B cell (primary cell): Measurements from ENCODE around the gene UBAC2.

Experiments used
- CTCF ChIP-seq: fragments of 200-600 bp; IDR thresholded peaks from one replicate; pipeline ENCODE4 v1.8.0; 2022; ENCODE audit warnings: antibody characterized with exemption, mild to moderate bottlenecking
- EZH2 ChIP-seq: IDR thresholded peaks from 2 replicates; pipeline ENCODE4 v1.6.1; 2012; ENCODE audit warnings: borderline replicate concordance, low read depth, mild to moderate bottlenecking, moderate library complexity, low read length; ENCODE audit not compliant: insufficient read depth, poor library complexity, severe bottlenecking

GRCh38 chr13:99425485-99426341, 225.1 kb downstream of the UBAC2 start:
- no peak for TF ChIP-seq CTCF
- TF ChIP-seq EZH2, result no peak
